ENCODE data around the gene EBI3.
"Not testable (repeated sequence)": the region's sequence is repeated elsewhere in the genome, so short reads cannot be mapped to it uniquely, and the experiment has no call there.

Gene EBI3

GRCh38 chr19:4229179-4229931 lies at the start of gene EBI3:
Gene EBI3 (plus strand): TSS chr19:4229523. CDS start chr19:4229551, 28 bp downstream.
- DNase-seq, result no peak

DNA sequence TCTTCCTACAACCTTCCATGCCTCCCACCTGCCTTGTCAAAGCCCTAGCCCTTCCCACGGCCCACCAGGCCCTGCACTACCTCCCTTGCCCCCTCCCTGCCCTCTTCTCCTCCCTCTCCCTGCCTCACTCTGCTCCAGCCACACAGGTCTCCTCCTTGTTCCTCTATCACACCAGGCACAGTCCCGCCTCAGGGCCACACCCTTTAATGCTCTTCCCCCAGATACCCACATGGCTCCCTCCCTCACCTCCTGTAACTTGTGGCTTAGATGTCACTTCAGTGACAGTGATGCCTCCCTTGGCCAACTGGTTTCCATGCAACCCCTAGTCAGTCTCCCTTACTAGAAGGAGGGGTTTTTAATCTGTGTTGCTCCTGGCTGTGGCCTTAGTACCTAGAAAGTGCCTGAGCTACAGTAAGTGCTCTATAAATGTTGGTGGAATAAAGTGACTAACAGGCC lies 48.2 kb upstream of the EBI3 start:
- peak; percentile 43 for DNase-seq

GRCh38 chr19:4182084-4182810 lies 47.1 kb upstream of the EBI3 start, which contains the start of the genes ANKRD24 and SIRT6:
Gene ANKRD24 (plus strand): TSS chr19:4182689. CDS start chr19:4186426, 3,737 bp downstream.
Gene SIRT6 (minus strand): TSS chr19:4182563. CDS start chr19:4182539, 24 bp downstream.
- DNase-seq, result peak; percentile 94

DNA sequence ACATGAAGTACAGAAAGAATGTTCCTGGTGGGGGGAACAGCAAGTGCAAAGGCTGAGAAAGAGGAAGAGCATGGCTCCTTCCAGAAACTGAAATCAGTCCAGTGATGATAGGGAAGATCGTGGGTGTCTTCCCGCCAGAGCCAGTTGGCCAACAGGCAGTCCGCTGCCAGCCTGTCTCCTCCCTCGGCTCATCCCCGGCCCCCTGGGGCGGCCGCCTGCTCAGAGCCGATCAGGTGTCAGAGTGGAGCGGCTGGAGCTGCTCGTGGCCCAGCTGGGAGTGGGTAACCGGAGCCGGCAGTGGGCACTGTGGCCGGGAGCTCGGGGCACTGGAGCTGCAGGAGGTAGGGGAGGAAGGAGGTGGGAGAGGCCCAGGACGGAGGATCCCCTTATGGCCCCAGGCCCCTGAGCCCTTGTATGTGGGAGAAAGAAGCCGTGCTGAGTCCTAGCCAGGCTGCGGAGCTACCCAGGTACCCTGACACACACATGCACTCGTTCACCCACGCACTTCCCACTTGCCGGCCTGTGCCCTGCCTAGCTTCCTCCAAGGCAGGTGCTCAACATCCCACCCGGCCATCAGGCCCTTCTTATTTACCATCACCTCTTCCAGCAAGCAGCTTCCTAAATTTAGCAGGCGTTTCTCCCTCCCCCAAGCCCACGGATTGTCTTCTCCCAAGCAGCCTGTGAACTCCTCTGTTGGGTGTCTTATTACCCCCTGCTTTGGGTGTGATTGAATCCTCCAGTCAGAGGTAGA lies 45.2 kb upstream of the EBI3 start:
- no peak for DNase-seq

GRCh38 chr19:4184718-4185352 lies 44.5 kb upstream of the EBI3 start:
- DNase-seq, result no peak

DNA sequence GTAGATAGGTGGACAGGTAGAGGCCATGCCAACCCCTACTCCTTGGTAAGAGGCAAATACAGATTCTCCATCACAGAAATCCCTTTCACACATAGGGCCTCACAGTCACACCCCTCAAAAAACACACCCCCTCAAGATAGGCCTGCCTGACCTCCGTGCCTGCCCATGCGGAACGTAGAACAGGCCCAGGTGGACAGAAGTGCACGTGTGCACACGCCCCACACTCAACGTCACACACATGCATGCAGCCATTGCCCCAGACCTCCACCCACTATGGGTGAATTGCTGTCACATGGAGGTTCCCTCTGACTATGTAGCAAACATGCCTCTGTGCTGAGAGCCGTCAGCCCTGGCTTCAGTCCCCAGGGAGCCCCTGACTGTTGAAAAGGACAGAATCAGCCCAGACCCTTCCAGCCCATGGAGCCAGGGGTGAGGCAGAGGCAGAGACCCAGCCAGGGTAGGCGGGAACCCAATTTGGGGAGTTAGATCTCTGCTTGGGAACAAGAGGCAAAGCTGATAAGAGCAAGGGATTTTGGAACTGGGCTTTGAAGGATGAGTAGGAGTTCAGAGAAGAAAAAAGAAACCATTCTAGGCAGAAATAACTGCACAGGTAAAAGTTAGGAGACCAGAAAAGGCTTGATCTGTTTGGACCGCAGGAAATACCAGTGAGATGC lies 43.8 kb upstream of the EBI3 start:
- DNase-seq, result no peak

DNA sequence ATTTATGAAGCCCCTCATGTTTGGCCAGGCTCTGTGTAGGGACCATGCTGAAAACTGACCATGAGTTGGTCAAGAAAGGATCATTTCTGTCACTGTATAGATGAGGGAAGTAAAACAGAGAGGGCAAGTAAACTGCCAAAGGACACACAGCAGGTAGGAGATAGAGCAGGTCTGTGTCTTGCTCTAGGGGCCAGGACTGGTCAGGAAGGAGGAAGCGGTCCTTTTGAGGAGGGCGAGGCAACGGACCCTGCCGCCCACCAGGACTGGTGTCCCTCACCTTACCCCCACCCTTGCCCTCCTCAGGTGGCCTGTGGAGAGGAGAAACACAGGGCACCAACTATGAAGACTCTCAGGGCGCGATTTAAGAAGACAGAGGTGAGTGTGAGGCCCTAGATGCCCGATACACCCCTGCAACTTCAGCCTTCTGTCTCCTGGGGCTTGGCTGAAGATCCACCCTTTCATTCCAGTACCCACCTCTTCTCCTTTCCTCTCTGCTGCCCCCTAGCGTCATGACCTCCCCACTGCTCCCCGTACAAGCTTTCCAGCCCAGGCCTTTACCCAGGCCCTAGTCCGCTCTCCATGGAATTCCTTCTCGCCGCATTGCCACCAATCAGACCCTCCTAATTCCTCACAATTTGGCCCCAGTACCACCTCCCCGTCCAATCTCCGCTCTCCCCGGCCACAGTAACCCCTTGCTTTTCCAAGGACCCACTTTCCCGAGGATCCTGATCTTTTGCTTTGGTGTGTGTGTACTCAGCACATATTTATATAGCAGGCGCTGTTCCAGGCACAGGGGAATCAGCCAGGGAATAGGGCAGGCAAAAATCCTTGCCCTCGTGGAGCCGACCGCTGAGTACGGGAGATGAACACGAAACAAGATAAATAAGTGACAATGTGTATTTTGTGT lies 43.0 kb upstream of the EBI3 start:
- DNase-seq, result peak; percentile 83

DNA sequence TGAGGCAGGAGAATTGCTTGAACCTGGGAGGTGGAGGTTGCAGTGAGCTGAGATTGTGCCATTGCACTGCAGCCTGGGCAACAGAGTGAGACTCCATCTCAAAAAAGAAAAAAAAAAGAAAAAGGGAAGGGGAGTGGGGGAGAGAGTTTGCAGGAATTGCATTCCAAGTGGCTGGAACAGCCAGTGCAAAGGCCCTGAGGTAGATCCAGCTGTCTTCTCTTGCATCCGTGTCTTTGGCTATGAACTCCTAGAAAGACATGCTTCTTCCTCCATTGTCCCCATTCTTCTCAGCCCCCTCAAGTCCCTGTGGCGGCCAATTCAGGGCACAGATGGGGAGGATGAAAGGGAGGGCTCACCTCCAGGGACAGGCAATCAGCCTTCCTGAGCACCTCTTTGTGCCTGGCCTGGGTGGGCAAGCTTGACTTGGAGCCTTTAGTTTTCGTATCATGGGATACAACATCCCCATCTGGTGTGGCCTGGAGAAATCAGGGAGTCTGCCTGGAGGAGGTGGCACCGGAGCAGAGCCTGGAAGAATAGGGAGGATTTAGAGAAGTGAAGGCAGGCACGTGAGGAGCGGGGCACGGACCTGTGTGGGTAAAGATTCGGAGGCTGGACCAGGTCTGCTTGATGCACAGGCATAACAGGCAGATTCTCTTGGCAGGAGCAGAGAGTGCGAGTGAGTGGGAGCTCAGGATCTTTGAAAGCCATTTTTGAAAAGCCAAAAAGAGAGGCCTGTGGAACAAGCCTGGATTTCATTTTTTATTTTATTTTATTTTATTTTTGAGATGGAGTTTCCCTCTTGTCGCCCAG lies 41.8 kb upstream of the EBI3 start:
- no peak for DNase-seq

GRCh38 chr19:4189641-4190040 lies 39.7 kb upstream of the EBI3 start:
- no peak for DNase-seq

DNA sequence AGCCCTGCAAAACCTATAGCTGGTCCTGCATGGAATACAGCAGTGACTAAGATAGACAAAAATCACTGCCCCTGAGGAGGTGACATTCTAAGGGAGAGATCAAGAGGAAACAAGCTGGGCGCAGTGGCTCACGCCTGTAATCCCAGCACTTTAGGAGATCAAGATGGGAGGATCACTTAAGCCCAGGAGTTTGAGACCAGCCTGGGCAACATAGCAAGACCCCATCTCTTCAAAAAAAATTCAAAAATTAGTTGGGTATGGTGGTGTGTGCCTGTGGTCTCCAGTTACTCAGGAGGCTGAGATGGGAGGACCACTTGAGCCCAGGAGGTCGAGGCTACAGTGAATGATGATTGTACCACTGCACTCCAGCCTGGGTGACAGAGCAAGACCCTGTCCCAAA lies 36.8 kb upstream of the EBI3 start:
- not testable (repeated sequence) for DNase-seq

- no peak for DNase-seq
Observed at GRCh38 chr19:4194353-4194752, 35.0 kb upstream of the EBI3 start.

DNA sequence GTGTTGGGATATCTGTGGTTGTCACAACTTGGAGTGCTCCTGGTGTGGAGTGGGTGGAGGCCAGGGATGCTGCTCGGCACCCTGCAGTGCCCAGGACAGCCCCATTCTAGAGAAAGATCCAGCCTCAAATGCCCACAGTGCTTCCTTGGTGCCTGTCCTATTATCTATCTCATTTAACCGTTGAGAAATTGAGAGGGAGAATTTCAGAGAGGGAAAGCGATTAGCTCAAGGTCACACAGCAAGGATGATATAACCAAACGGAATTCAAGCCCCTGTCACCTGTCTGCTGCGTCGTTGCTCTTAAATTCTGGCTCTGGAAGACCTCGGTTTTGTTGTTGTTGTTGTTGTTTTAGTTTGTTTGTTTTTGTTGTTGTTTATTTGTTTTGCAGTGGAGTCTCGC lies 33.3 kb upstream of the EBI3 start:
- DNase-seq, result no peak

- DNase-seq, result no peak
Observed at GRCh38 chr19:4196587-4197148, 32.7 kb upstream of the EBI3 start.

GRCh38 chr19:4197228-4197624 lies 32.1 kb upstream of the EBI3 start:
- no peak for DNase-seq

- DNase-seq, result no peak
Observed at GRCh38 chr19:4197625-4198466, 31.5 kb upstream of the EBI3 start.

- no peak for DNase-seq
Observed at GRCh38 chr19:4198467-4199126, 30.7 kb upstream of the EBI3 start.

- DNase-seq, result no peak
Observed at GRCh38 chr19:4199699-4200293, 29.5 kb upstream of the EBI3 start.
